GM12801 (cell line): Measurements from ENCODE around the gene NDP.

Source experiments
- CTCF ChIP-seq: IDR thresholded peaks from one replicate; pipeline ENCODE4 v1.5.1; 2011; ENCODE audit warnings: control low read depth; ENCODE audit not compliant: insufficient read length; ENCODE audit errors: extremely low read depth

Gene NDP

GRCh38 chrX:43958529-43958928 lies 14.7 kb downstream of the NDP start:
- TF ChIP-seq CTCF: no peak

- TF ChIP-seq CTCF: no peak
Observed at GRCh38 chrX:43956034-43956433, 17.2 kb downstream of the NDP start.

GRCh38 chrX:43953218-43953617 lies 20.0 kb downstream of the NDP start:
- TF ChIP-seq CTCF: no peak

- TF ChIP-seq CTCF: no peak
Observed at GRCh38 chrX:43949669-43950068, 23.5 kb downstream of the NDP start.

- TF ChIP-seq CTCF: no peak
Observed at GRCh38 chrX:43940816-43941474, 32.2 kb downstream of the NDP start.

- TF ChIP-seq CTCF: no peak
Observed at GRCh38 chrX:43939187-43939926, 33.8 kb downstream of the NDP start.

- TF ChIP-seq CTCF: no peak
Observed at GRCh38 chrX:43910012-43910411, 63.2 kb downstream of the NDP start.
